RWPE2 (cell line): Measurements from ENCODE around the gene MACF1.
"Not testable (repeated sequence)": the region's sequence is repeated elsewhere in the genome, so short reads cannot be mapped to it uniquely, and the experiment has no call there.

Experiments
- ATAC-seq: fragments of 200-7000 bp; cut with Tn5 transposase; 3 replicates; pipeline ENCODE4 v1.9.1; 2021; ENCODE audit warnings: low read depth
- DNase-seq: peaks from one replicate; pipeline ENCODE4 v3.0.0-alpha.2; 2020; ENCODE audit warnings: low spot score
- H3K27ac ChIP-seq: fragments of 450-650 bp; 2 replicates; pipeline ENCODE4 v1.5.1; 2017; ENCODE audit warnings: mild to moderate bottlenecking; ENCODE audit not compliant: poor library complexity, severe bottlenecking
- H3K27me3 ChIP-seq: fragments of 250-450 bp; sonication (Bioruptor Pico); 2 replicates; pipeline ENCODE4 v1.5.1; 2021; ENCODE audit warnings: mild to moderate bottlenecking, moderate library complexity; ENCODE audit not compliant: insufficient read depth, poor library complexity, severe bottlenecking
- H3K36me3 ChIP-seq: fragments of 250-450 bp; sonication (Bioruptor Pico); 2 replicates; pipeline ENCODE4 v1.5.1; 2020; ENCODE audit warnings: low read depth, mild to moderate bottlenecking, moderate library complexity
- H3K4me1 ChIP-seq: fragments of 250-450 bp; sonication (Bioruptor Pico); 2 replicates; pipeline ENCODE4 v1.5.1; 2021; ENCODE audit warnings: mild to moderate bottlenecking, moderate library complexity; ENCODE audit not compliant: insufficient read depth, poor library complexity, severe bottlenecking
- H3K4me3 ChIP-seq: fragments of 250-450 bp; sonication (Bioruptor Pico); 2 replicates; pipeline ENCODE4 v1.5.1; 2021; ENCODE audit warnings: mild to moderate bottlenecking, moderate library complexity; ENCODE audit not compliant: severe bottlenecking
- H3K9me3 ChIP-seq: fragments of 250-450 bp; sonication (Bioruptor Pico); 2 replicates; pipeline ENCODE4 v1.5.1; 2021; ENCODE audit warnings: mild to moderate bottlenecking, moderate library complexity; ENCODE audit not compliant: severe bottlenecking
- CTCF ChIP-seq: fragments of 450-650 bp; IDR thresholded peaks from one replicate; pipeline ENCODE4 v1.5.1; 2017; ENCODE audit warnings: mild to moderate bottlenecking, moderate library complexity; ENCODE audit not compliant: poor library complexity, severe bottlenecking

The MACF1 gene

GRCh38 chr1:39516841-39517240, 312.3 kb downstream of the MACF1 start:
- ATAC-seq, H3K27me3 ChIP-seq, DNase-seq: not testable (repeated sequence)

GRCh38 chr1:39517936-39518335, 313.4 kb downstream of the MACF1 start:
- H3K4me3 ChIP-seq, DNase-seq, H3K27ac ChIP-seq, H3K27me3 ChIP-seq, ATAC-seq, H3K9me3 ChIP-seq, H3K36me3 ChIP-seq, H3K4me1 ChIP-seq: not testable (repeated sequence)

More at GRCh38 chr1:39516841-39517240, 312.3 kb downstream of the MACF1 start:
- H3K36me3 ChIP-seq, H3K4me3 ChIP-seq, H3K27ac ChIP-seq, H3K9me3 ChIP-seq, H3K4me1 ChIP-seq: not testable (repeated sequence)

GRCh38 chr1:39519376-39519775, 314.9 kb downstream of the MACF1 start:
- not testable (repeated sequence) for H3K36me3 ChIP-seq, H3K4me3 ChIP-seq, H3K9me3 ChIP-seq, H3K27me3 ChIP-seq, DNase-seq, H3K27ac ChIP-seq, H3K4me1 ChIP-seq
- peak; percentile 82 for ATAC-seq

GRCh38 chr1:39522221-39522620, 317.7 kb downstream of the MACF1 start:
- not testable (repeated sequence) for H3K4me1 ChIP-seq, H3K36me3 ChIP-seq, ATAC-seq, H3K4me3 ChIP-seq, H3K27me3 ChIP-seq, H3K27ac ChIP-seq, H3K9me3 ChIP-seq, DNase-seq

GRCh38 chr1:39522661-39523567, 318.4 kb downstream of the MACF1 start:
- no peak for DNase-seq
- ATAC-seq: no peak
- no peaks in the 10 kb centered on the region for H3K27me3 ChIP-seq
- no peaks in the 10 kb centered on the region for H3K4me1 ChIP-seq
- H3K36me3 ChIP-seq: no peaks in the 10 kb centered on the region
- no peak overlapping the region for H3K27ac ChIP-seq
- no peak overlapping the region for H3K4me3 ChIP-seq
- H3K9me3 ChIP-seq: no peaks in the 10 kb centered on the region
- no peak for TF ChIP-seq CTCF

- no peak for ATAC-seq
- no peaks in the 10 kb centered on the region for H3K36me3 ChIP-seq
- no peak overlapping the region for H3K4me3 ChIP-seq
- no peaks in the 10 kb centered on the region for H3K4me1 ChIP-seq
- no peak overlapping the region for H3K27ac ChIP-seq
- no peak for DNase-seq
- H3K27me3 ChIP-seq: no peaks in the 10 kb centered on the region
- TF ChIP-seq CTCF: no peak
- no peaks in the 10 kb centered on the region for H3K9me3 ChIP-seq
Measured at GRCh38 chr1:39524171-39524570, 319.7 kb downstream of the MACF1 start.
